BLaER1 (cell line): ENCODE results near the gene CHST15.

Experiments
- H3K27ac ChIP-seq: shearing (Covaris generic); formaldehyde crosslinking; 2 replicates; pipeline ENCODE4 v1.8.1; 2022
- H3K27me3 ChIP-seq: shearing (Covaris generic); formaldehyde crosslinking; 2 replicates; pipeline ENCODE4 v1.8.1; 2022
- H3K36me3 ChIP-seq: shearing (Covaris generic); formaldehyde crosslinking; 2 replicates; pipeline ENCODE4 v1.8.1; 2022
- H3K4me1 ChIP-seq: shearing (Covaris generic); formaldehyde crosslinking; 2 replicates; pipeline ENCODE4 v1.8.1; 2022
- H3K4me2 ChIP-seq: shearing (Covaris generic); formaldehyde crosslinking; 2 replicates; pipeline ENCODE4 v1.8.1; 2022
- H3K4me3 ChIP-seq: shearing (Covaris generic); formaldehyde crosslinking; 2 replicates; pipeline ENCODE4 v1.8.1; 2022
- H3K9ac ChIP-seq: shearing (Covaris generic); formaldehyde crosslinking; 2 replicates; pipeline ENCODE4 v1.8.1; 2022
- H3K9me3 ChIP-seq: shearing (Covaris generic); formaldehyde crosslinking; 2 replicates; pipeline ENCODE4 v1.8.1; 2022
- H4K20me1 ChIP-seq: shearing (Covaris generic); formaldehyde crosslinking; 2 replicates; pipeline ENCODE4 v1.8.1; 2022
- Cebpa-rat ChIP-seq: shearing (Covaris generic); IDR thresholded peaks from 2 replicates; pipeline ENCODE4 v1.8.1; 2022

The CHST15 gene

GRCh38 chr10:123965973-123966895, 127.2 kb downstream of the CHST15 start:
- Histone ChIP-seq H3K4me3 (no peak overlapping the region), H3K27me3 (no peaks in the 10 kb centered on the region), H3K4me2 (no peak overlapping the region), H3K36me3 (no peaks in the 10 kb centered on the region), H3K9me3 (no peaks in the 10 kb centered on the region), H3K4me1 (peaks cover 8% of the 10 kb centered on the region), H3K27ac (no peak overlapping the region), H4K20me1 (no peaks in the 10 kb centered on the region), H3K9ac (no peak overlapping the region)
- TF ChIP-seq Cebpa-rat, result no peak

GRCh38 chr10:123964953-123965352, 128.4 kb downstream of the CHST15 start:
- Histone ChIP-seq H3K4me2 (no peak overlapping the region), H3K36me3 (no peaks in the 10 kb centered on the region), H3K4me1 (peaks cover 8% of the 10 kb centered on the region), H3K27ac (no peak overlapping the region), H3K9ac (no peak overlapping the region), H3K4me3 (no peak overlapping the region), H4K20me1 (no peaks in the 10 kb centered on the region), H3K27me3 (no peaks in the 10 kb centered on the region), H3K9me3 (no peaks in the 10 kb centered on the region)
- TF ChIP-seq Cebpa-rat, result no peak

GRCh38 chr10:123962756-123963530, 130.5 kb downstream of the CHST15 start:
- no peak for TF ChIP-seq Cebpa-rat
- Histone ChIP-seq H3K36me3 (no peaks in the 10 kb centered on the region), H3K4me1 (peaks cover 8% of the 10 kb centered on the region), H3K27me3 (no peaks in the 10 kb centered on the region), H3K9ac (no peak overlapping the region), H3K27ac (no peak overlapping the region), H3K4me3 (no peak overlapping the region), H4K20me1 (no peaks in the 10 kb centered on the region), H3K9me3 (no peaks in the 10 kb centered on the region), H3K4me2 (no peak overlapping the region)

- Histone ChIP-seq H3K4me2 (no peak overlapping the region), H3K27ac (no peak overlapping the region), H3K4me3 (no peak overlapping the region), H3K9ac (no peak overlapping the region), H3K36me3 (no peaks in the 10 kb centered on the region), H3K9me3 (no peaks in the 10 kb centered on the region), H4K20me1 (no peaks in the 10 kb centered on the region), H3K27me3 (no peaks in the 10 kb centered on the region), H3K4me1 (no peaks in the 10 kb centered on the region)
- no peak for TF ChIP-seq Cebpa-rat
Observed at GRCh38 chr10:123958241-123958640, 135.2 kb downstream of the CHST15 start.
